K562 (cell line): Measurements from ENCODE around the gene NUDT1. TPM values are rescaled to one million over a fixed set of nuclear protein-coding genes. Genes with fewer than 3 reads are reported as not detected.

ENCODE experiments used
- ETV1 ChIP-seq: fragments of 450-650 bp; conservative IDR thresholded peaks from 2 replicates; pipeline ENCODE4 v1.6.1; 2016; ENCODE audit warnings: missing genetic modification characterization, control low read depth, low read depth, missing compliant biosample characterization
- GABPA ChIP-seq: fragments of 200-800 bp; sonication (Bioruptor generic); conservative IDR thresholded peaks from 2 replicates; pipeline ENCODE4 v1.6.1; 2016; ENCODE audit warnings: low read depth, missing genetic modification characterization, missing compliant biosample characterization
- GATA2 ChIP-seq: sonication (generic); formaldehyde crosslinking; IDR thresholded peaks from 2 replicates; pipeline ENCODE4 v1.4.0; 2020; ENCODE audit warnings: mild to moderate bottlenecking, missing genetic modification reagents
- KLF6 ChIP-seq: fragments of 250-450 bp; sonication (Bioruptor Pico); IDR thresholded peaks from 2 replicates; pipeline ENCODE4 v1.4.0; 2020; ENCODE audit warnings: mild to moderate bottlenecking, moderate library complexity, borderline replicate concordance
- MYC ChIP-seq, 2 experiments: fragments of 250-450 bp in 1 of 2; sonication (Bioruptor Pico) in 1 of 2; IDR thresholded peaks; 2 replicates each; pipeline versions ENCODE4 v1.5.1 to v1.6.1; 2012 to 2021; ENCODE audit warnings: low read depth in 2 of 2, borderline replicate concordance in 1 of 2, improper control_type of control experiment in 1 of 2, low read length in 1 of 2, mild to moderate bottlenecking in 1 of 2, moderate library complexity in 1 of 2
- NFATC3 ChIP-seq: fragments of 450-650 bp; IDR thresholded peaks from 2 replicates; pipeline ENCODE4 v1.6.1; 2017; ENCODE audit warnings: mild to moderate bottlenecking
- POLR2B ChIP-seq: fragments of 450-650 bp; IDR thresholded peaks from 2 replicates; pipeline ENCODE4 v1.6.1; 2018; ENCODE audit warnings: low read depth; ENCODE audit not compliant: partially characterized antibody
- RNF2 ChIP-seq: sonication (generic); IDR thresholded peaks from 2 replicates; pipeline ENCODE4 v1.6.1; 2016
- SMAD3 ChIP-seq: fragments of 450-650 bp; formaldehyde crosslinking; conservative IDR thresholded peaks from 2 replicates; pipeline ENCODE4 v1.4.0; 2020; ENCODE audit warnings: mild to moderate bottlenecking
- STAT5A ChIP-seq: IDR thresholded peaks from 2 replicates; pipeline ENCODE4 v1.6.1; 2012; ENCODE audit warnings: low read length, inconsistent platforms, borderline replicate concordance
- WHSC1 ChIP-seq: IDR thresholded peaks from one replicate; pipeline ENCODE4 v1.6.1; 2012; ENCODE audit warnings: low read length, control low read depth, inconsistent platforms
- ZKSCAN1 ChIP-seq: fragments of 150-350 bp; IDR thresholded peaks from 2 replicates; pipeline ENCODE4 v1.6.1; 2016; ENCODE audit warnings: low read depth, low read length
- ZNF696 ChIP-seq: fragments of 250-450 bp; sonication (Bioruptor Pico); conservative IDR thresholded peaks from 2 replicates; pipeline ENCODE4 v1.4.0; 2020; ENCODE audit warnings: mild to moderate bottlenecking, moderate library complexity
- polyA plus RNA-seq, 8 experiments: library from polyadenylated mRNA; depleted of rRNA in 4 of 8; stranded (reverse) in 5 of 8; unstranded in 3 of 8; fragments of >200 nt; fragmentation: Nextera tagmentation in 2 of 8; fragmentation: Illumina TruSeq in 1 of 8; extraction: Ambion mirVana in 2 of 8; extraction: Trizol in 1 of 8; gene quantifications; 2 replicates each; pipeline versions ENCODE4 v1.2.1 to v1.2.3, GENCODE V29; 2011 to 2014; ENCODE audit warnings: inconsistent platforms in 1 of 8, missing spikeins in 1 of 8
- total RNA-seq, 7 experiments: library from RNA; depleted of rRNA in 6 of 7; stranded (reverse); fragments of >200 nt in 6 of 7; fragmentation: Illumina TruSeq in 2 of 7; extraction: Trizol in 2 of 7; gene quantifications; 2 replicates each; pipeline versions ENCODE4 v1.2.1 to v1.2.3, GENCODE V29; 2011 to 2021; ENCODE audit warnings: low replicate concordance in 1 of 7
- TF ChIP-seq, protein P1 (sequence below): fragments of 450-650 bp; IDR thresholded peaks from 2 replicates; pipeline ENCODE4 v1.6.1; 2016
- TF ChIP-seq, protein P2 (sequence below): fragments of 450-650 bp; formaldehyde crosslinking; IDR thresholded peaks from 2 replicates; pipeline ENCODE4 v1.4.0; 2020; ENCODE audit warnings: mild to moderate bottlenecking
- TF ChIP-seq, protein P3 (sequence below): fragments of 450-650 bp; IDR thresholded peaks from 2 replicates; pipeline ENCODE4 v1.6.1; 2018; ENCODE audit not compliant: partially characterized antibody
- TF ChIP-seq, protein P4 (sequence below): sonication (generic); formaldehyde crosslinking; IDR thresholded peaks from 2 replicates; pipeline ENCODE4 v1.8.0; 2022; ENCODE audit warnings: missing genetic modification reagents, mild to moderate bottlenecking, moderate library complexity, borderline replicate concordance

Gene NUDT1
- total and polyA plus RNA-seq, 9 of the 15 experiments (the other 6 are each of a cell fraction or from before 2014, with no cell fraction given): 5.3 to 73.3 (median 29.6) TPM

DNA sequence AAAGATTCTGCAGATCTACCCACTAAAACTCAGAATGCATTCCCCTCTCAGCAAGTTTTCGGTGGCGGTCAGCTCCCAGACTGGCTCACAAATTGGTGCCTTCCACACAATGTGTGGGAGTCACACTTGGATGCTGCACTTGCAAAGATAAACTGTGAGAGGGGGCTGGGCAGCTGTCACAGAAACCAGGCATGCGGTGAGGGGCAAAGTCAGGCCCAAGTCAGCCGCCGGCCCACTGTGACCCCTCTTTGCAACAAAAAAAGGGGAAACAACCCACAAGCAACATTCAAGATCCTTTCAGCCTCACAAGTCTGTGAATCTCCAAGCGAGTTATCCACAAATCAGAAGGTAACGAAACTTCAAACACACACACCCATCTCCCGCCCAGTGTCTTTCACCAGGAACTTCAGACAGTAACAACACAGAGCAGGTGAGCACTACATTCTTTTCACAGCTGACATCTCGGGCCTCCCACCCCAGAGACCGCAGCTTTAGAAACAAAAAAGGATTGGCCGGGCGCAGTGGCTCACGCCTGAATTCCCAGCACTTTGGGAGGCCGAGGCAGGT, 40.2 kb downstream of the NUDT1 start (continued):
- TF ChIP-seq ETV1 (tag): no peak
- TF ChIP-seq POLR2B: no peak
- TF ChIP-seq, protein P1, sequence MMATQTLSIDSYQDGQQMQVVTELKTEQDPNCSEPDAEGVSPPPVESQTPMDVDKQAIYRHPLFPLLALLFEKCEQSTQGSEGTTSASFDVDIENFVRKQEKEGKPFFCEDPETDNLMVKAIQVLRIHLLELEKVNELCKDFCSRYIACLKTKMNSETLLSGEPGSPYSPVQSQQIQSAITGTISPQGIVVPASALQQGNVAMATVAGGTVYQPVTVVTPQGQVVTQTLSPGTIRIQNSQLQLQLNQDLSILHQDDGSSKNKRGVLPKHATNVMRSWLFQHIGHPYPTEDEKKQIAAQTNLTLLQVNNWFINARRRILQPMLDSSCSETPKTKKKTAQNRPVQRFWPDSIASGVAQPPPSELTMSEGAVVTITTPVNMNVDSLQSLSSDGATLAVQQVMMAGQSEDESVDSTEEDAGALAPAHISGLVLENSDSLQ: 0 out of 2 replicates have a peak, but pooled peaks have one; percentile 10
- 0 out of 2 replicates have a peak, but pooled peaks have one; percentile 26 for TF ChIP-seq ZKSCAN1
- no peak for TF ChIP-seq GABPA (tag)
- peak; percentile 63; the same call in 1 of the 2 replicates for TF ChIP-seq GATA2 (CRISPR knock-in tag)
- TF ChIP-seq, protein P2, sequence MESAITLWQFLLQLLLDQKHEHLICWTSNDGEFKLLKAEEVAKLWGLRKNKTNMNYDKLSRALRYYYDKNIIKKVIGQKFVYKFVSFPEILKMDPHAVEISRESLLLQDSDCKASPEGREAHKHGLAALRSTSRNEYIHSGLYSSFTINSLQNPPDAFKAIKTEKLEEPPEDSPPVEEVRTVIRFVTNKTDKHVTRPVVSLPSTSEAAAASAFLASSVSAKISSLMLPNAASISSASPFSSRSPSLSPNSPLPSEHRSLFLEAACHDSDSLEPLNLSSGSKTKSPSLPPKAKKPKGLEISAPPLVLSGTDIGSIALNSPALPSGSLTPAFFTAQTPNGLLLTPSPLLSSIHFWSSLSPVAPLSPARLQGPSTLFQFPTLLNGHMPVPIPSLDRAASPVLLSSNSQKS (CRISPR knock-in tag): no peak
- TF ChIP-seq KLF6 (CRISPR knock-in tag): no peak
- no peak for TF ChIP-seq SMAD3 (CRISPR knock-in tag)
- TF ChIP-seq ZNF696: no peak
- TF ChIP-seq, protein P3, sequence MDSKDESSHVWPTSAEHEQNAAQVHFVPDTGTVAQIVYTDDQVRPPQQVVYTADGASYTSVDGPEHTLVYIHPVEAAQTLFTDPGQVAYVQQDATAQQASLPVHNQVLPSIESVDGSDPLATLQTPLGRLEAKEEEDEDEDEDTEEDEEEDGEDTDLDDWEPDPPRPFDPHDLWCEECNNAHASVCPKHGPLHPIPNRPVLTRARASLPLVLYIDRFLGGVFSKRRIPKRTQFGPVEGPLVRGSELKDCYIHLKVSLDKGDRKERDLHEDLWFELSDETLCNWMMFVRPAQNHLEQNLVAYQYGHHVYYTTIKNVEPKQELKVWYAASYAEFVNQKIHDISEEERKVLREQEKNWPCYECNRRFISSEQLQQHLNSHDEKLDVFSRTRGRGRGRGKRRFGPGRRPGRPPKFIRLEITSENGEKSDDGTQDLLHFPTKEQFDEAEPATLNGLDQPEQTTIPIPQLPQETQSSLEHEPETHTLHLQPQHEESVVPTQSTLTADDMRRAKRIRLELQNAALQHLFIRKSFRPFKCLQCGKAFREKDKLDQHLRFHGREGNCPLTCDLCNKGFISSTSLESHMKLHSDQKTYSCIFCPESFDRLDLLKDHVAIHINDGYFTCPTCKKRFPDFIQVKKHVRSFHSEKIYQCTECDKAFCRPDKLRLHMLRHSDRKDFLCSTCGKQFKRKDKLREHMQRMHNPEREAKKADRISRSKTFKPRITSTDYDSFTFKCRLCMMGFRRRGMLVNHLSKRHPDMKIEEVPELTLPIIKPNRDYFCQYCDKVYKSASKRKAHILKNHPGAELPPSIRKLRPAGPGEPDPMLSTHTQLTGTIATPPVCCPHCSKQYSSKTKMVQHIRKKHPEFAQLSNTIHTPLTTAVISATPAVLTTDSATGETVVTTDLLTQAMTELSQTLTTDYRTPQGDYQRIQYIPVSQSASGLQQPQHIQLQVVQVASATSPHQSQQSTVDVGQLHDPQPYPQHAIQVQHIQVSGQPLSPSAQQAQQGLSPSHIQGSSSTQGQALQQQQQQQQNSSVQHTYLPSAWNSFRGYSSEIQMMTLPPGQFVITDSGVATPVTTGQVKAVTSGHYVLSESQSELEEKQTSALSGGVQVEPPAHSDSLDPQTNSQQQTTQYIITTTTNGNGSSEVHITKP: peak; percentile 85
- no peak for TF ChIP-seq WHSC1
- TF ChIP-seq MYC (IDR thresholded peaks at IDR 0.05; ENCODE audit: low read depth, low read length): 0 out of 2 replicates have a peak, but pooled peaks have one; percentile 27
- no peak for TF ChIP-seq MYC (CRISPR knock-in tag; IDR thresholded peaks at IDR 0.05; ENCODE audit: borderline replicate concordance, low read depth)
- peak; percentile 70; the same call in 1 of the 2 replicates for TF ChIP-seq RNF2
- TF ChIP-seq, protein P4, sequence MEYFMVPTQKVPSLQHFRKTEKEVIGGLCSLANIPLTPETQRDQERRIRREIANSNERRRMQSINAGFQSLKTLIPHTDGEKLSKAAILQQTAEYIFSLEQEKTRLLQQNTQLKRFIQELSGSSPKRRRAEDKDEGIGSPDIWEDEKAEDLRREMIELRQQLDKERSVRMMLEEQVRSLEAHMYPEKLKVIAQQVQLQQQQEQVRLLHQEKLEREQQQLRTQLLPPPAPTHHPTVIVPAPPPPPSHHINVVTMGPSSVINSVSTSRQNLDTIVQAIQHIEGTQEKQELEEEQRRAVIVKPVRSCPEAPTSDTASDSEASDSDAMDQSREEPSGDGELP (CRISPR knock-in tag): peak; percentile 65
- TF ChIP-seq STAT5A: peak; percentile 48; the same call in 1 of the 2 replicates
- no peak for TF ChIP-seq NFATC3
